ENCODE results near the gene ST3GAL4. TPM values are rescaled to one million over a fixed set of nuclear protein-coding genes. Genes with fewer than 3 reads are reported as not detected.

Gene ST3GAL4
- polyA plus RNA-seq, 2 of the 4 experiments (the other 2 are of a cell fraction), result 11.9 to 17.5 TPM

GRCh38 chr11:126361400-126361799 lies 5.9 kb downstream of the ST3GAL4 start:
- WGBS (ENCODE audit: missing lambda C conversion rate), result 86% methylated on average over 5 of the region's 5 CpGs
- POLR2A ChIA-PET, result no interaction called here
- CTCF ChIA-PET, result no interaction called here
- DNase-seq (ENCODE audit: low read depth in 1 of 2, low spot score in 1 of 2), result no peak
- no peak for ATAC-seq
- H3K27ac ChIP-seq, result no peak overlapping the region
- H3K9me3 ChIP-seq, result no peaks in the 10 kb centered on the region
- TF ChIP-seq, protein P1, sequence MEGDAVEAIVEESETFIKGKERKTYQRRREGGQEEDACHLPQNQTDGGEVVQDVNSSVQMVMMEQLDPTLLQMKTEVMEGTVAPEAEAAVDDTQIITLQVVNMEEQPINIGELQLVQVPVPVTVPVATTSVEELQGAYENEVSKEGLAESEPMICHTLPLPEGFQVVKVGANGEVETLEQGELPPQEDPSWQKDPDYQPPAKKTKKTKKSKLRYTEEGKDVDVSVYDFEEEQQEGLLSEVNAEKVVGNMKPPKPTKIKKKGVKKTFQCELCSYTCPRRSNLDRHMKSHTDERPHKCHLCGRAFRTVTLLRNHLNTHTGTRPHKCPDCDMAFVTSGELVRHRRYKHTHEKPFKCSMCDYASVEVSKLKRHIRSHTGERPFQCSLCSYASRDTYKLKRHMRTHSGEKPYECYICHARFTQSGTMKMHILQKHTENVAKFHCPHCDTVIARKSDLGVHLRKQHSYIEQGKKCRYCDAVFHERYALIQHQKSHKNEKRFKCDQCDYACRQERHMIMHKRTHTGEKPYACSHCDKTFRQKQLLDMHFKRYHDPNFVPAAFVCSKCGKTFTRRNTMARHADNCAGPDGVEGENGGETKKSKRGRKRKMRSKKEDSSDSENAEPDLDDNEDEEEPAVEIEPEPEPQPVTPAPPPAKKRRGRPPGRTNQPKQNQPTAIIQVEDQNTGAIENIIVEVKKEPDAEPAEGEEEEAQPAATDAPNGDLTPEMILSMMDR (IDR thresholded peaks at IDR 0.05), result no peak
- no peak for TF ChIP-seq HDAC2 (IDR thresholded peaks at IDR 0.05)
- no peak for TF ChIP-seq FOSL2 (IDR thresholded peaks at IDR 0.05)
- TF ChIP-seq FOSL2 (CRISPR knock-in tag; IDR thresholded peaks at IDR 0.05), result no peak
- no peak for TF ChIP-seq ZNF302 (CRISPR knock-in tag; IDR thresholded peaks at IDR 0.05)
- no peak for TF ChIP-seq MAX (IDR thresholded peaks at IDR 0.05)
- TF ChIP-seq FOXS1 (CRISPR knock-in tag; IDR thresholded peaks at IDR 0.05), result no peak
- no peak for FAIRE-seq
- H3K4me3 ChIP-seq, result no peak overlapping the region
- peaks cover 17% of the 10 kb centered on the region for H3K4me1 ChIP-seq
- no peak overlapping the region for H3K4me2 ChIP-seq

GRCh38 chr11:126362879-126363655 lies 7.6 kb downstream of the ST3GAL4 start:
- no peak for DNase-seq (ENCODE audit: low read depth in 1 of 2, low spot score in 1 of 2)
- CTCF ChIA-PET, result no interaction called here

DNA sequence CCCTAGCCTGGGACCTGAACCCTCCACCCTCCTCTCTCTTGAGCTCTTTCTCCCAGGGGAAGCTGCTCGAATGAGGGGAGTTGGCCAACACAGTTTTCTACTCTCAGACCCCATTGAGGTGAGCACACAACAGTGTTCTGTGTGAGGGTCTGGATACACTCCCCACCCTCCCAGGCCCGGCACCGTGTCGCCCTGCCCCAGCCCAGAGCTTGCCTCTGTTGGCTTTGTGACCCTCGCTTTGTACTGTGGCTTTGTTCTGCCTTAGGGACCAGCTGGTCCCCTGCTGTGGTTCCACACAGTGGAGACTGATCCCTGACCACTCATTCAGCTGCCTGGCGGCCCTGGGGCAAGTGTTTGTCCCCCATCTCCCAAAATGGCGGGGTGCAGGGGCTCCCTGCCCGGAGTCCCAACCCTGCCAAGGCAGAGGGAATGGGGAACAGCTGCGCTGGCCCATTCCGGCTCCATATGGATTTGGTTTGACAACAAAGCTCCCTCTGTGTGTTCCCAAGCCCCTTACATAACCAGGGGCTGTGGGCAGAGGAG lies 8.3 kb downstream of the ST3GAL4 start:
- FAIRE-seq (no peak), ATAC-seq (no peak), DNase-seq (ENCODE audit: low read depth in 1 of 2, low spot score in 1 of 2) (no peak)
- 85% methylated on average over 2 of the region's 10 CpGs for WGBS (ENCODE audit: missing lambda C conversion rate)
- Histone ChIP-seq H3K27ac (no peak overlapping the region), H3K9me3 (no peaks in the 10 kb centered on the region), H3K4me3 (no peak overlapping the region), H3K4me2 (no peak overlapping the region), H3K4me1 (0 out of 3 replicates have a peak, but pooled peaks cover 5% of the 10 kb centered on the region)
- ChIA-PET POLR2A (no interaction called here), CTCF (no interaction called here)
- TF ChIP-seq FOSB (CRISPR knock-in tag; IDR thresholded peaks at IDR 0.05) (no peak), REST (IDR thresholded peaks at IDR 0.05) (no peak), JUN (IDR thresholded peaks at IDR 0.05) (no peak), JUNB (IDR thresholded peaks at IDR 0.05) (no peak), E2F6 (IDR thresholded peaks at IDR 0.05; ENCODE audit: borderline replicate concordance, low read depth) (no peak), RNF2 (IDR thresholded peaks at IDR 0.05; ENCODE audit: borderline replicate concordance, low read depth) (no peak), ZFP36 (IDR thresholded peaks at IDR 0.05; ENCODE audit: borderline replicate concordance, partially characterized antibody) (no peak), NPAS2 (CRISPR knock-in tag; IDR thresholded peaks at IDR 0.05; ENCODE audit: borderline replicate concordance) (no peak), KDM1A (IDR thresholded peaks at IDR 0.05; ENCODE audit: low read depth) (no peak), ZSCAN20 (CRISPR knock-in tag; IDR thresholded peaks at IDR 0.05) (no peak), FOXS1 (CRISPR knock-in tag; IDR thresholded peaks at IDR 0.05) (no peak), CEBPB (IDR thresholded peaks at IDR 0.05) (no peak)
- TF ChIP-seq, protein P1 (IDR thresholded peaks at IDR 0.05), result no peak

More at GRCh38 chr11:126362879-126363655, 7.6 kb downstream of the ST3GAL4 start:
- H3K4me2 ChIP-seq, result no peak overlapping the region
- no peak overlapping the region for H3K27ac ChIP-seq
- POLR2A ChIA-PET, result no interaction called here
- FAIRE-seq (no peak), ATAC-seq (no peak)
- H3K4me3 ChIP-seq, result no peak overlapping the region
- no peaks in the 10 kb centered on the region for H3K9me3 ChIP-seq
- TF ChIP-seq MYC (IDR thresholded peaks at IDR 0.05; ENCODE audit: borderline replicate concordance, low read length), result no peak
- TF ChIP-seq CBX8 (IDR thresholded peaks at IDR 0.05), result no peak
- TF ChIP-seq HDAC2 (IDR thresholded peaks at IDR 0.05), result no peak
- TF ChIP-seq ZNF302 (CRISPR knock-in tag; IDR thresholded peaks at IDR 0.05), result no peak
- TF ChIP-seq ZFP36 (IDR thresholded peaks at IDR 0.05; ENCODE audit: borderline replicate concordance, partially characterized antibody), result no peak
- no peak for TF ChIP-seq POLR2A (IDR thresholded peaks at IDR 0.05; ENCODE audit: low read length)
- no peak for TF ChIP-seq HOXB5 (CRISPR knock-in tag; IDR thresholded peaks at IDR 0.05)
- no peak for TF ChIP-seq FOXS1 (CRISPR knock-in tag; IDR thresholded peaks at IDR 0.05)
- TF ChIP-seq BHLHE40 (IDR thresholded peaks at IDR 0.05; ENCODE audit: low read depth, low read length), result no peak
- no peak for TF ChIP-seq SMC3 (IDR thresholded peaks at IDR 0.05)
- TF ChIP-seq FOSB (CRISPR knock-in tag; IDR thresholded peaks at IDR 0.05), result no peak
- no peak for TF ChIP-seq CEBPB (IDR thresholded peaks at IDR 0.05)
- TF ChIP-seq HOXB13 (CRISPR knock-in tag; IDR thresholded peaks at IDR 0.05; ENCODE audit: low read depth), result no peak
- no peak for TF ChIP-seq HEYL (CRISPR knock-in tag; IDR thresholded peaks at IDR 0.05)
- TF ChIP-seq RAD21 (conservative IDR thresholded peaks at IDR 0.05 in 1 of 2, IDR thresholded peaks at IDR 0.05 in 1 of 2), result no peak
- TF ChIP-seq RNF2 (IDR thresholded peaks at IDR 0.05; ENCODE audit: borderline replicate concordance, low read depth), result no peak
- TF ChIP-seq ZSCAN20 (CRISPR knock-in tag; IDR thresholded peaks at IDR 0.05), result no peak
- TF ChIP-seq ZC3H11A (IDR thresholded peaks at IDR 0.05), result no peak
- no peak for TF ChIP-seq CHD2 (IDR thresholded peaks at IDR 0.05; ENCODE audit: low read length, partially characterized antibody)
- 0 out of 3 replicates have a peak, but pooled peaks cover 7% of the 10 kb centered on the region for H3K4me1 ChIP-seq
- WGBS (ENCODE audit: missing lambda C conversion rate), result 94% methylated on average over 9 of the region's 9 CpGs

Measured in A549 (cell line).